ENCODE results near the gene RGS7BP.

Gene RGS7BP

GRCh38 chr5:64637144-64637543, 131.3 kb downstream of the RGS7BP start:
- Histone ChIP-seq H3K4me1 (ENCODE audit: control insufficient read depth, low read depth, low read length) (peaks cover 9% of the 10 kb centered on the region), H3K36me3 (ENCODE audit: control insufficient read depth, low read depth, low read length) (no peaks in the 10 kb centered on the region), H3K27ac (ENCODE audit: low read length) (no peak overlapping the region), H3K4me3 (ENCODE audit: low read length) (no peak overlapping the region), H3K9me3 (ENCODE audit: control insufficient read depth, low read depth, low read length) (no peaks in the 10 kb centered on the region), H3K9ac (ENCODE audit: low read length) (no peak overlapping the region), H3K27me3 (ENCODE audit: control insufficient read depth, insufficient read depth, low read length) (no peaks in the 10 kb centered on the region)

- Histone ChIP-seq H3K27ac (ENCODE audit: low read length) (no peak overlapping the region), H3K27me3 (ENCODE audit: control insufficient read depth, insufficient read depth, low read length) (no peaks in the 10 kb centered on the region), H3K9ac (ENCODE audit: low read length) (no peak overlapping the region), H3K4me3 (ENCODE audit: low read length) (no peak overlapping the region), H3K4me1 (ENCODE audit: control insufficient read depth, low read depth, low read length) (peaks cover 9% of the 10 kb centered on the region), H3K36me3 (ENCODE audit: control insufficient read depth, low read depth, low read length) (no peaks in the 10 kb centered on the region), H3K9me3 (ENCODE audit: control insufficient read depth, low read depth, low read length) (no peaks in the 10 kb centered on the region)
These were observed 132.1 kb downstream of the RGS7BP start for GRCh38 chr5:64637837-64638443.

GRCh38 chr5:64644831-64645230, 139.0 kb downstream of the RGS7BP start:
- no peak overlapping the region for H3K27ac ChIP-seq (ENCODE audit: low read length)
- no peaks in the 10 kb centered on the region for H3K27me3 ChIP-seq (ENCODE audit: control insufficient read depth, insufficient read depth, low read length)
- H3K36me3 ChIP-seq (ENCODE audit: control insufficient read depth, low read depth, low read length) = no peaks in the 10 kb centered on the region
- no peaks in the 10 kb centered on the region for H3K9me3 ChIP-seq (ENCODE audit: control insufficient read depth, low read depth, low read length)
- H3K4me3 ChIP-seq (ENCODE audit: low read length) = no peak overlapping the region
- peaks cover 12% of the 10 kb centered on the region for H3K4me1 ChIP-seq (ENCODE audit: control insufficient read depth, low read depth, low read length)
- H3K9ac ChIP-seq (ENCODE audit: low read length) = no peak overlapping the region

DNA sequence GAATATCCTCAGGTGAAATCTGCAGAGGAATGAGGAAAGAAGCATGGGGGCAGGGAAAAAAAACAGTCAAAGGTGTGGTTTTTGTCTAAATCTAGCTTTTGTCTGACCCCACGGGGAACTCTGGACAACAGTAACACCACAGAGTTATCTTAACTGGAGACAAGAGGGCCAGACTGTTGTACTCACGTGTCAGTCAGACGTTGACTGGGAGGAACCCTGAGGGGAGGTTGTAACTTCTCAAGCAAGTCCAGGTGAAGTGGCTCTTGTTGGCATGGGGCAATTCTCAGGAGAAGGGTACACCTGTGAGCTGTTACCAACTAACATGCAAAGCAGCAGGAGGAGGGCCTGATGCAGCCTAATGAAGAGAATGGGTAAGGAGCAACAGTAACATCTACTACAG, 140.4 kb downstream of the RGS7BP start:
- H3K36me3 ChIP-seq (ENCODE audit: control insufficient read depth, low read depth, low read length) = no peaks in the 10 kb centered on the region
- no peak overlapping the region for H3K4me3 ChIP-seq (ENCODE audit: low read length)
- H3K27ac ChIP-seq (ENCODE audit: low read length) = no peak overlapping the region
- no peaks in the 10 kb centered on the region for H3K9me3 ChIP-seq (ENCODE audit: control insufficient read depth, low read depth, low read length)
- H3K4me1 ChIP-seq (ENCODE audit: control insufficient read depth, low read depth, low read length) = peaks cover 12% of the 10 kb centered on the region
- H3K9ac ChIP-seq (ENCODE audit: low read length) = no peak overlapping the region
- no peaks in the 10 kb centered on the region for H3K27me3 ChIP-seq (ENCODE audit: control insufficient read depth, insufficient read depth, low read length)

DNA sequence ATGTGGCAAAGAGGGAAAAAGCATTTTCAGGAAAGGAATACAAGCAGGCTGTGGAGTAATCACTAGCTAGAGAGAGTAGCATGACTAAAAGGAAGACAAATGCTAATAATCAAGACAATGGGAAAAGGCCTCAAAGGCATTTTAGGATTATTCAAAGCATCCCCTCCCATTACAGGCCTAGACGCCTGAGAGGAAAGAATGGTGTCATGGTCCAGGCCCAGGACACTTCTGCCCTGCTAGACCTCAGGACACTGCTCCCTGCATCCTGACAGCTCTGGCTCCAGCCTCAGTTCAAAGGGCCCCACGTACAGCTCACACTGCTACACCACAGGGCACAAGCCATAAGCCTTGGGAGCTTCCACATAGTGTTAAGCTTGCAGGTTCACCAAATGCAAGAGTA, 143.7 kb downstream of the RGS7BP start:
- no peak overlapping the region for H3K4me3 ChIP-seq (ENCODE audit: low read length)

DNA sequence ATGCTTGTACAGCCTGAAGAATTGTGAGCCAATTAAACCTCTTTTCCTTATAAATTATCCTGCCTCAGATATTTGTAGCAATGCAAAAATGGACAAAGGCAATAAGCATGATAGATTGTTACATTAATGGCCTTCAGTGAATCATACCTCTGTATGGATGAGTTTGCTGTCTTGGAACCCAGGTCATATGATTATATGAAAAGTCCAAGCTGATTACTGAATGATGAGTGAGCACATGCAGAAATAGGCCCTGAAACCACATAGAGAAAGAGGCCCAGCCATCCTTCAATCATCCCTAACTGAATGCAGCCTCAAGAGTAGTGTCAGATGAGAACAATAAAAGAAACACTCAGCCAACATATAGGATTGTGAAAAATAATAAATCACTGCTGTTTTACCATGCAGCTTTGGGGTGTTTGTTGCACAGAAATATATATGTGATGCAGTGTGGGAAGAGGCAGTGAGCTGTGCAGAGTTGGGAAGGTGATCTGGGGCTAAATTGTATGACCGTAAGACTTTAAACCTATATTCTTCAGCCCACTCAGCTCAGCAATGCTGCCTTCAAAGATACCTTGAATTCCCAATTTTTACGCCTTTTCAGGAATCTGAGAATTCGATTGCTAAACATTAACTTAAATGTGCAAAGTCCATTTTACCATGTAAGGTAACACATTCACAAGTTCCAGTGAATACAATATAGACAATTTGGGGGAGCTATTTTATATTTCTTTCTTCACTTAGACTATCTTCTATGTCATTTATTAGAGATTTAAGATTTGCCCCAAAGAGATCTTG, 148.1 kb downstream of the RGS7BP start:
- H3K4me1 ChIP-seq (ENCODE audit: control insufficient read depth, low read depth, low read length) = no peaks in the 10 kb centered on the region
- H3K9ac ChIP-seq (ENCODE audit: low read length) = no peak overlapping the region

More for the DNA sequence above, 143.7 kb downstream of the RGS7BP start:
- H3K4me1 ChIP-seq (ENCODE audit: control insufficient read depth, low read depth, low read length) = peaks cover 12% of the 10 kb centered on the region
- no peaks in the 10 kb centered on the region for H3K36me3 ChIP-seq (ENCODE audit: control insufficient read depth, low read depth, low read length)
- H3K27me3 ChIP-seq (ENCODE audit: control insufficient read depth, insufficient read depth, low read length) = no peaks in the 10 kb centered on the region
- no peaks in the 10 kb centered on the region for H3K9me3 ChIP-seq (ENCODE audit: control insufficient read depth, low read depth, low read length)
- no peak overlapping the region for H3K27ac ChIP-seq (ENCODE audit: low read length)
- H3K9ac ChIP-seq (ENCODE audit: low read length) = no peak overlapping the region

GRCh38 chr5:64654561-64654938, 148.7 kb downstream of the RGS7BP start:
- Histone ChIP-seq H3K9ac (ENCODE audit: low read length) (no peak overlapping the region), H3K9me3 (ENCODE audit: control insufficient read depth, low read depth, low read length) (no peaks in the 10 kb centered on the region), H3K27me3 (ENCODE audit: control insufficient read depth, insufficient read depth, low read length) (no peaks in the 10 kb centered on the region), H3K4me1 (ENCODE audit: control insufficient read depth, low read depth, low read length) (no peaks in the 10 kb centered on the region), H3K36me3 (ENCODE audit: control insufficient read depth, low read depth, low read length) (no peaks in the 10 kb centered on the region), H3K27ac (ENCODE audit: low read length) (no peak overlapping the region), H3K4me3 (ENCODE audit: low read length) (no peak overlapping the region)

More for the DNA sequence above, 148.1 kb downstream of the RGS7BP start:
- Histone ChIP-seq H3K27me3 (ENCODE audit: control insufficient read depth, insufficient read depth, low read length) (no peaks in the 10 kb centered on the region), H3K4me3 (ENCODE audit: low read length) (no peak overlapping the region), H3K27ac (ENCODE audit: low read length) (no peak overlapping the region), H3K9me3 (ENCODE audit: control insufficient read depth, low read depth, low read length) (no peaks in the 10 kb centered on the region), H3K36me3 (ENCODE audit: control insufficient read depth, low read depth, low read length) (no peaks in the 10 kb centered on the region)

DNA sequence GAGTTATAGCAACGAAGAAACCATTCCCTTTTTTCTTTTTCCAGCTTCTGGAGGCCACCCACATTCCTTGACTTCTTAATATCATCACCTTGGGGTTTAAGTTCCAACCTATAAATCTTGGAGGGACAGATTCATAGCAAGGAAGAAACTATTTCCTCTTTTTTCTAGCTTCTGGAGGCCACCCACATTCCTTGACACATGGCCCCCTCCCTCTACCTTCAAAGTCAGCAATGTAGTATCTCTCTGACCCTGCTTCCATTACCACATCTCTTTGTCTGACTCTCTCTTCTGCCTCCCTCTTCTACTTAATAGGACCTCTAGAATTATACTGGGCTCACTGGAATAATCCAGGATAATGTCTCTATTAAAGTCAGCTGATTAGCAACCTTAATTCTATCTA, 149.8 kb downstream of the RGS7BP start:
- Histone ChIP-seq H3K36me3 (ENCODE audit: control insufficient read depth, low read depth, low read length) (no peaks in the 10 kb centered on the region), H3K9ac (ENCODE audit: low read length) (no peak overlapping the region), H3K4me1 (ENCODE audit: control insufficient read depth, low read depth, low read length) (no peaks in the 10 kb centered on the region), H3K4me3 (ENCODE audit: low read length) (no peak overlapping the region), H3K27me3 (ENCODE audit: control insufficient read depth, insufficient read depth, low read length) (no peaks in the 10 kb centered on the region), H3K9me3 (ENCODE audit: control insufficient read depth, low read depth, low read length) (no peaks in the 10 kb centered on the region), H3K27ac (ENCODE audit: low read length) (no peak overlapping the region)

DNA sequence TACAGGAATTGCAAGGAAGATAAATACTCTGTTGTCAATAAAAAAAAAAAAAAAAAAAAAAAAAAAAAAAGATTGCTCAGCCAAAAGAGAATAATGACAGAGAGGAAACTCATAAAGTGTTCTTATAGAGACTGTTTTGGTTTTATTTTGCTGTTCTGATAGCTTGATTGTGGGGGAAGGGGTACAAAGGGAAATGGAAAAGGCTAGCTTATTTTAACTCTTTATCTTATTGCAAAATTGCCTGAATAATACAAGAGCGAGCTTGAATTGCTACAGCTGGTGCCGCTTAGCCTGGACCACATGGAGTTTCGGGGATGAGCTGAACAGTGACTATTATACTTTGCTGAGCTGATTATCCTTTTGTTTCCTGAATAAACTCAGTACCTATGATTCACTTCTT, 153.5 kb downstream of the RGS7BP start:
- Histone ChIP-seq H3K36me3 (ENCODE audit: control insufficient read depth, low read depth, low read length) (no peaks in the 10 kb centered on the region), H3K27me3 (ENCODE audit: control insufficient read depth, insufficient read depth, low read length) (no peaks in the 10 kb centered on the region), H3K9ac (ENCODE audit: low read length) (no peak overlapping the region), H3K4me1 (ENCODE audit: control insufficient read depth, low read depth, low read length) (no peaks in the 10 kb centered on the region), H3K4me3 (ENCODE audit: low read length) (no peak overlapping the region), H3K27ac (ENCODE audit: low read length) (no peak overlapping the region), H3K9me3 (ENCODE audit: control insufficient read depth, low read depth, low read length) (no peaks in the 10 kb centered on the region)
